Activated T-helper 1 cell treated with Interleukin-2 at 50 U/mL for 16 hours (primary cell): ENCODE data around the gene KIAA1217.
"Not testable (repeated sequence)": the region's sequence is repeated elsewhere in the genome, so short reads cannot be mapped to it uniquely, and the experiment has no call there.

Experiments used
- DNase-seq: peaks from one replicate; pipeline ENCODE4 v3.0.0-alpha.2; 2020; ENCODE audit warnings: low read depth

The KIAA1217 gene

DNA sequence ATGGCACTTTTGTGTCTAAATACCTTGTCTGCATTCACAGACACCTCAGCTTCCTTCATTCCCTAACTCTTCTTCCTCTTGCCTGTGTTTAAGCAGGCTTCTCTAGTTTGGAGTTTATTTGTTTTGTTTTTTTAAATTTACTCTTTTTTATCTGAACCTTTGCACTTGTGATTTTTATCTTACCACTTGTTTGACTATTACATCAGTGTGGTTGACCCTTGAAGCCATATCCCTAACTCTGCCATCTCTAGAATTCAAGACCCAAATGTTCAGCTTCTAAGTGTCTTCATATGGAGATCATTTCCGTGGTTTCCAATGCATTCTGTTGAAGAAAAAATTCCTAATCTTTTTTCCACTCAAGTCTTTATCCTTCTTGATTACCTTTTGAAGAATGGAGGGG is 233.3 kb downstream of the KIAA1217 start:
- no peak for DNase-seq

DNA sequence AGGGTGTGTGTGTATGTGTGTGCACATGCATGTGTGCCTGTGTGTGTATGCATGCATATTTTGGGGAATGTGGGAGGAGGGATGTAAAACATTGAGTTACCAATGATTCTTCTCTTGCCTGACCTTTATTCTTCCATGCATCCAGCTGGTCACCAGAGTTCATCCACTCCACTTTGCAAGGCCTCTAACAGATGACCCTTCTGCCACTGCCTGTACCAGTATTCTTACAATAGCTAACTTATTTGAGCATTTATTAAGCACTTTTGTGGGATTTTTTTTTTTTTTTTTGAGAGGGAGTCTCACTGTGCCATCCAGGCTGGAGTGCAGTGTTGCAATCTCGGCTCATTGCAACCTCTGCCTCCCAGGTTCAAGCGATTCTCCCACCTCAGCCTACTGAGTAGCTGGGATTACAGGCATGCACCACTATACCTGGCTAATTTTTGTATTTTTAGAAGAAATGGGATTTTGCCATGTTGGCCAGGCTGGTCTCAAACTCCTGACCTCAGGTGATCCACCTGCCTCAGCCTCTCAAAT is 233.8 kb downstream of the KIAA1217 start:
- not testable (repeated sequence) for DNase-seq

GRCh38 chr10:24444337-24444736 is 235.4 kb downstream of the KIAA1217 start:
- no peak for DNase-seq

DNA sequence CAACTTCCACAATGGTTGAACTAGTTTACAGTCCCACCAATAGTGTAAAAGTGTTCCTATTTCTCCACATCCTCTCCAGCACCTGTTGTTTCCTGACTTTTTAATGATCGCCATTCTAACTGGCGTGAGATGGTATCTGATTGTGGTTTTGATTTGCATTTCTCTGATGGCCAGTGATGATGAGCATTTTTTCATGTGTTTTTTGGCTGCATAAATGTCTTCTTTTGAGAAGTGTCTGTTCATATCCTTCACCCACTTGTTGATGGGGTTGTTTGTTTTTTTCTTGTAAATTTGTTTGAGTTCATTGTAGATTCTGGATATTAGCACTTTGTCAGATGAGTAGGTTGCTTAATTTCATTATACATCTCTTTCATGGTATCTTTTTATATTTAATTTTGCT is 237.0 kb downstream of the KIAA1217 start:
- DNase-seq, result not testable (repeated sequence)

GRCh38 chr10:24446739-24447138 is 237.8 kb downstream of the KIAA1217 start:
- DNase-seq, result no peak

DNA sequence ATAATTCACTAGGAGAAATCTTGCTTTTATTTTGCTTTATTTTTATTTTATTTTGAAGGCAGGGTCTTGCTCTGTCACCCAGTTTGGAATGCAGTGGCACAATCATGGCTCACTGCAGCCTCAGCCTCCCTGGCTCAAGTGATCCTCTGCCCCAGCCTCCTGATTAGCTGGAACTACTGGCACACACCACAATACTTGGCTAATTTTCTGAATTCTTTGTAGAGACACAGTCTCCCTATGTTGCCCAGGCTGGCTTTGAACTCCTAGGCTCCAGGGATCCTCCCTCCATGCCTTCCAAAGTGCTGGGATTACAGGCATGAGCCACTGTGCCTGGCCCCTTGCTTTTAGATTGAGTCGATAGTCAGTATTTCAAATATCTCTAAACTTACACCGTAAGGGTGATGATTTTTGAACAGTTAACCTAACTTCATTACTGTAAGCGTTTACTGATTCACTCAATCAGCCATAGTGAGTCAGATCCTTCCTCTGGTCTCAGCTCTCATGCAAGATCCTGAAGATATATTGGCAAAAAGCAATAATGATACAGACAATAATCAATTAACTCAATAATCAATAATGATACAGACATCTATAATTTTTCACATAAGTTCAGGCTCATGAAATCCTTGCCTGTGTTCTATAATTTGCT is 239.5 kb downstream of the KIAA1217 start:
- DNase-seq, result no peak

DNA sequence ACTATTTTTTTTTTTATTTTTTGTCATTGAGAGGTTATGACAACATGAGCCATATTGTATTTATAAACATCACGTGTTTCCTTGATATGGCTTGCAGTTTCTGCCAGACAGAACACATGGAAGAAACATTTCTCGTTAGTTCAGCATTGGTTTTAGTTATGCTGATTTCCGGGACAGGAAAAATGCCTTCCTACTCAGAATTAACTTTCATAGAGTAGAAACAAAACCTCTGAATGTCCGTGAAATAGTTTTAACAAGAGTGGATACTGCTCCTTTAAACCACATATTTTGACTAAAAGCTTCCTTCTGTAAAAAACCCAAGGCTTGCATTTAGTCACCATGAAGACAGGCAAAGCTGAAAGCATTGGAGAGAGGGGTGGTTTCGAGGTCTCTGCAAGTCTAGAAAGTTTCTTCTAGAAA is 240.4 kb downstream of the KIAA1217 start:
- DNase-seq, result no peak

DNA sequence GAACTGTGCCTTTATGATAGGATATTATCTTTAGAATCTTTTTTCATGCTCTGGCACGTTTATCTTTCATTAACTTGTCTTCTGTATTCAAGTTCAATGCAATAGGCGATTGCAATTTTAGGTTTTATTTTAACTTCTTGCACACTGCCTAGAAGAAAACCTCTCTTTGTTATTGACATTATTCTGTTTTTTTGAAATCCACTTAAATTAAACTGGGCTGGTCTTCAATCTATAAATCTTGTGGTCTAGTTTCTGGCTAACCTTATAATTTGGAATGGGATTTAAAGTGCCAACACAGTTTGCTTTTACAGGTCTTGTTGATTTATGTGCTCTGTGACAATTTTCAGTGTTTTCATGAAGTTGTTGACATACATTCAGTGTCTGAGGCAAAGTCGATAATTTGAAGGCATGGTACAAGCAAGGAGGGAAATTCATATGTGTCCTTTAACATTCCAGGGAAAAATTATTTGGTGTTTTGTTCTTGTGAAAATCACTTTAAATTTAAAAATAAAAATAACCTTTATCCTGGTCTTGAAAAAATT is 240.9 kb downstream of the KIAA1217 start:
- DNase-seq, result no peak

DNA sequence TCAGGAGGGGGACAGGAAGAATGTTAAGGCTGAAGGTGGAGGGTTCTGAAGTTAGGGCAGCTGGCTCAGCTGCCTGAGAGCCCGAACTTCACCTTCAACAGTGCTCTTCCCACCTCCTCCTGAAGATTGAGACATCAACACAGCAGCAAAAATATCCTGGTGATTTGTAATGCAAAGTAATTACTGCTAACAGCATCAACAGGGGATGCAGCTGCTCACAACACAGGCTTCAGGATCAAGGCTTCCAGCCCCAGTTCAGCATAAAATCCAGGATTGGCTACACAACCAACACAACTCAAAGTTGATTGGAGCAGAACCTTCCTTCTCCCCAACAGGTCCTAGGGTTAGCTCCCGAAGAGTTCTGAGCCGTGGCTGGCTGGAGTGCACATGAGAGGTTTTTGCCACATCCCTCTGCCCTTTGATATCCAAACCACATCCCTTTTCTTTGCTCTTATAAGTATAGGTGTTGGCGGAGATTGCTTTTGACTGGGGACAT is 242.4 kb downstream of the KIAA1217 start:
- no peak for DNase-seq

DNA sequence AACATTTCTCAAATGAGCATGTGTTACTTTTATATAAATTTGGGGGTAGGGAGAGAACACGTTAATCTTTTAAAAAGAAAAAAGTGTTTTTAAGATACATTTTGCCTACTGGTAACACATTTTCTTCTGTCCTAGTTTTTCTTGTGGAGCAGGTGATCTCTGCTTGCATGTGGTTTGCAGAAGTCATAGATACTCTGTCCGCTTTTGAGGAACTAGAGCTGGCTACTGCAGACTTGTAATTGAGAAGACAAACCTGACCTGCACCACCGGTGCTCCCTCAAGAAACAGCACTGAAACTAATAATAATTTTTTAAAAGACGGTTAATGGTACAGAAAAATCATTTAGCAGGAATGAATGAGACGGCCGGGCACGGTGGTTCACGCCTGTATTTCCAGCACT is 243.1 kb downstream of the KIAA1217 start:
- no peak for DNase-seq

DNA sequence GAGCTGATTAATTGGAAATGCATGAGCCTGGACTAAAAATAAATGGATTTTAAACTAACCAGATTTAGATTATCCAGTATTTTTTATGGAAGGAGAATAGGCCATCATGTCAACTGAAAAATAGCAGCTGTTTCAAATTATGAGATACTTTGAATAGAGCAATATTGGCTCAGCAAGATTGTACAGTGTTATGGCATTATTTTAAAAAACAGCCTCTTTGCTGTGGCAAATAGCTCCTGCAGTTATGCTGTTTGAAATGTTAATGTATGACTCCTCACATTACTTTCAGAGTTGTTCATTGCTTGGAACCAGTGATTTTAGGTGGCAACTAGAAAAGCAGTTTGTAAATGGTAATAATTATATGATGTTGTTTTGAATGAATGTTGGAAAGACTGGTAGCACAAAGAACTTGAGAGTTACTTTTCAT is 244.5 kb downstream of the KIAA1217 start:
- DNase-seq, result no peak

- no peak for DNase-seq
Observed at GRCh38 chr10:24453973-24454372, 245.0 kb downstream of the KIAA1217 start.

DNA sequence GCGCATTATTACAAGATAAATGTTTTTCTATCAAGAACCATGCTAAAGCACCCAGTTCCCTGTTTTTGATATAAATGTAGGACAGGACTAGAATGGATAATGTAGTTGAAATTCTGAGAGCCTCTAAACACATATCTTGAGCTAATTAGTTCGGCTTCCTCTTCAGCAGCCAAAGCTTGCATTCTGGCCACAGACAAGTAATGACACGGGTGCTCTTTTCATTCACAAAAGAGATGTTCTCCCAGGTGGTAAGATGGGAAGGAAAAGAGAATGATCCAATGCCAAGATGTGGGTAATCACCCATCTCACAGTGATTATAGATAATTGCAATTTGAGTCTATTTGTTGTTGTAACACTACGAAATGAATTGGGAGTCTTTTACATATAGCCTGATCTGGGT is 246.5 kb downstream of the KIAA1217 start:
- no peak for DNase-seq

DNA sequence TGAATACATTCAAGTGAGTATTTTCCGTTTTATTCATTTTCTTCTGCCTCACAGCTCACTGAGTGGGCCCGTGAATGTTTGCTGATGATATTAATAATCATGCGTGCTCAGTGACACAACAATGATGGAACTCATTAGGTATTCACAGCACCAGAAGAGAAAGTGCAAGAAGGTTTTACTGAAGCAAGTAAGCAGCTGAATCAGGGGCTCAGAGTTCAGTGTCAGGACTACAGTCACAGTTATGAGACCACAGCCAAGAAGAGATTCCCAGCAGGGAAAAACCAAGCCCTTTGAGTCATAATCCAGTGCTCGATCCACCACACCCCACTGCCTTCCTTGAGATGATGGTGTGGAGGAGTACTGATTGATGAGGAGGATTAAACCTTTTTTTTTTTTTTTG is 247.4 kb downstream of the KIAA1217 start:
- no peak for DNase-seq

DNA sequence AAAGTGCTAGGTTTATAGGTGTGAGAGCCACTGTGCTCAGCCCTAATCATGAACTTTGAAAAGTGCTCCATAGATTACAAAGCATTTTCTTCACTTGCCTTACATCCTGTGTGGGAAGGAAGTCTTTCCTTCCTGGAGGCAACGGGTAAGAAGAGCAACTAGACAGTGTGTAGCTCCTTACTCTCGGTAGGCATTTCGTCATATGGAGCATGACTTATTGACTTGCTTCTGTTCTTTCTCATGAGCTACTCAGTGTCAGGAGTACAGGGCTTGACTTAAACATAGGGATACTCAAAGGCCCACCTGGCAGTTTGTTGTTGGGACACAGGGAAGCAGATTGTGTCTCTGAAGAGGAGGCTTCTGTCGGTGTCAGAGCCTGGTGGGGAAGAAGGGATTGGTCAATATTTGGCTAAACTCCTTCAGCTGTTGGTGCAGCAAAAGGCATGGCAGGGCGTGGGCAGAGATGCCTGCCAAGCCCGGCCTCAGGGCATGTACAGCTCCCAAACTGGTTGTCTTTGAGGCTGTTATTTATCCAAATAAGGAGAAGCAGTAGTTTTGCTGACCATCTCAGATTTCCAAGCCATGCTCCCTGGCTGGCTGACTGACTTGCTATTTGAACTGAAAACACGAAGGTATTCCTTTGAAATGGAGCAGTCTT is 248.9 kb downstream of the KIAA1217 start:
- DNase-seq, result no peak

GRCh38 chr10:24459836-24460235 is 250.9 kb downstream of the KIAA1217 start:
- DNase-seq, result no peak

- no peak for DNase-seq
Observed at GRCh38 chr10:24462291-24462813, 253.4 kb downstream of the KIAA1217 start.

DNA sequence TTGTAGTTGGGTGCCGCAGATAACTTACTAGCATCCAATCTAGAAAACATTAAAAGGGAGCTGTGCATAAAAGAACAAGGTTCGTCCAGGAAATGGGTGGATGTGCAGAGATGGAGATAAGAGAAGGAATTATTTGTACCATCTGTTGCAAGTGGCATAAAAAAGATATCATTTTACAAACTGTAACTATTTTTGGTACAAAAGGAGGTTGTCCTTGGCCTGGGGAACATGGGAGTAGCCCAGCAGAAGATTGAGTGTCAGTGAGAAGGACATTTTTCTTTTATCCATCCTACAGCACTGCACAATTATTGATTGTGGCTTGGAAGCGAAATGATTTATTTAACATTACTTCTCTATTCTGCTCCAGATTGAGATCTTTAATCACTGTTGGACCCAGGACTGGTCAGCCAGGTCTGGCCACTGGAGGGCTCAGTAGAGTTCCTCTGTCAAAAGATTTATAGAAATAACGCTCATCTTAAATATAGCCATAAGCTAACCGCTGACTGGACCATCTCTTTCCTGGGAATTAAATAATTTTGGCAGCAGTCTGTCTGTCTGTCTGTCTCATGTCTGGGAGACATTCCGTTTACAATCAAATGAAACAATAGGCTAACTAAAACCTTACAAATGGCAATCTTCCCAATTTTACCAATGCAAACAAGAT is 254.1 kb downstream of the KIAA1217 start:
- DNase-seq, result no peak

DNA sequence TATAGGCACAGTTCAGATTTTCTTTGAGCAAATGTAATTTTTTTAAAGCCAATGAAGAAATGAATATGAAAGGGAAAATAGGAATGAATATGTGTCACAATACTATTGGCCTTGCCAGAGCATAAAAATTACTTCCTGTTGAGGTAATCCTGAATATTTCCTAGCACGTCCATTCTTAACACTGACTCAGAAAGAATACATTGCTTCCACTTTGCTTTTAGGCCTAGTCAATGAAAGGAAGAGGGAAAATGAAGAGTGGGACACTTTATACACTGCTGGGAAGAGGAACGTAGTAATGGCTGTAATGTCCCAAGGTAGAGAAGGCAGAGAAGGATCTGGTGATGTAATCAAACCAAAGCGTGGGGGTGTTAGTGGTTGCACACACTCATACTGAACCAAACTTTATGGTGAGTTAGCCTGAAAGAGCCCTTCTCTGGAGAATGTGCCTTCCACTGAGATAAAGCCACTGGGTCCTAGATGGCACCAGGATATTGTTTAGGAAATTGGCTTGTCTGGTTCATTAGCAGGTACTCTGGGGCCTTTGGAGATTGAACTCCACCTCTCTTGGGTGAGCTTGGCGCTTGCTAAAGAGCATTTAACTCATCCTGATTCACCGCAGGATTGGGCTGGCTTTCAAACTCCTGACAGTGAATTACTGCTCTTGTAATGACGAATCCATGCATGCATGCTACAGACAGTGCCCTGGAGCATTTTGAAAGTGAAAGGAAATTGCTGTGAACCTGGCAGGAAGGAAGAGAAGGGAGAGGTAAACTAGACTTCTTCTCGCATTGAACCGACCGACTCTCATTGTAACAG is 254.9 kb downstream of the KIAA1217 start:
- no peak for DNase-seq

DNA sequence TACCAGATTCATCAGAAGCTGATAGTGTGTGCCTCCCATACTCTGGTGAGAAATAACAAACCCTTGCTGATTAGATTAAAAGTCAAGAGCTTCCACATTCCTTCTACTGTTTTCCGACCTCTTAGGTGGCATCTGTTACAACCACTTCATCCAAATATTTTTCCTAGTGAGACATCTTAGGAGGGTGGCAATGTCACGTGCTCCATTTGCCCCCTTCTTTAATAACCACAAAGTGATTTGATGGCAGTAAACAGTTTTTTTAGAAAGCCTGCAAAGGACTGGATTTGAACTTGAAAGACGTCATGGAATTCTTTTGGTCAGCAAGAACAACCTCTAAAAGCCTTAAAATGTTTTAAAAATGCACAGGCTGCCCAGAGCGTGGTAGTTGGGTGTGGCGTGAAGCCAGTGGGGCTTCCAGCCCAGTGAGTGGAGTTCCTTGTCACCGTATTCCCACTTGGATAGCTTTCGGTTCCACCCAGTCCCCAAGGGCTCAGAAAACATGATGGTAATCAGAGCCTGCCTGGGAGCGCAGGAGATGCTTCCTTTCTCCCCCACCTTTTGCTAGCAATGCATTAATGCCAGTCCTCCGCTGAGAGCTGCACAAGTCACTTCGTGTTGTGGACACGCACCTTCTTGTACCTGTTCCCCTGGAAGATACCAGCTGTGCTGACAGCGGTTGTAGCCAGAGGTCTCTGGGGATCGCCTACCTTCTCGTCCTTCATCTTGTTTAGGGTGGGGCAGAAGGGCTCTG is 256.4 kb downstream of the KIAA1217 start:
- no peak for DNase-seq
